DMS 273 (cell line): Measurements from ENCODE around the gene ST7L.
A peak's percentile ranks its signal among the peaks of the same experiment; 100 is the strongest.

Source experiments
- DNase-seq: peaks from one replicate; lab custom pipeline; 2025; ENCODE audit not compliant: unreplicated experiment; lab: John Stamatoyannopoulos, UW

The ST7L gene

DNA sequence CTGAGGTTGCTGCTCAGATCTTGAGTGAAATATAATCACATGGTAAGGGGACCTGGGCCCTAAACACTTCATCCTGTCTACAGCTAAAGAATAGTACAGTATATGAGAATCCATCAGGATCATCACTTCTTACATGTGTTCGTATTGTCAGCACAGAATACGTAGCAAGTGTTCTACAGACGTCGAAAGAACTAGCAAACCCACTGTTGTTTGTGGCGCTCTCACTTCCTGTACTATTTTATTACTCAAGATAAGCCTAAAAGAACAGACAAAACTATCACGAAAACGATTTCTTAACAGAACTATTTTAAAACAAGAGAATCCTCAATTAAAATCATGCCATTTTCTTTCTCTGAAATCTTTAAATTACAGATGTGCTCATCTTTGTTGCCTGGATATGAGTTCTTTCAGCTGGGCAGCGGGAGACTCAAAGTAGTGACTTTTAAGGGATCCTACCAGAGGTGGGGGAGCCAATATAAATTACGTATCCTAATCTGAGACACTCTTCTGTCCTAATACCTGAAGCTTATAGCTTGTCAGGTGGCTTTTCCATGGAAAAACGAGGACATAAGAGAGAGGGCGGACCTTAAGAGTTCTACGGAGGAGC lies 724 bp downstream of the ST7L start:
- peak; percentile 46 for DNase-seq

DNA sequence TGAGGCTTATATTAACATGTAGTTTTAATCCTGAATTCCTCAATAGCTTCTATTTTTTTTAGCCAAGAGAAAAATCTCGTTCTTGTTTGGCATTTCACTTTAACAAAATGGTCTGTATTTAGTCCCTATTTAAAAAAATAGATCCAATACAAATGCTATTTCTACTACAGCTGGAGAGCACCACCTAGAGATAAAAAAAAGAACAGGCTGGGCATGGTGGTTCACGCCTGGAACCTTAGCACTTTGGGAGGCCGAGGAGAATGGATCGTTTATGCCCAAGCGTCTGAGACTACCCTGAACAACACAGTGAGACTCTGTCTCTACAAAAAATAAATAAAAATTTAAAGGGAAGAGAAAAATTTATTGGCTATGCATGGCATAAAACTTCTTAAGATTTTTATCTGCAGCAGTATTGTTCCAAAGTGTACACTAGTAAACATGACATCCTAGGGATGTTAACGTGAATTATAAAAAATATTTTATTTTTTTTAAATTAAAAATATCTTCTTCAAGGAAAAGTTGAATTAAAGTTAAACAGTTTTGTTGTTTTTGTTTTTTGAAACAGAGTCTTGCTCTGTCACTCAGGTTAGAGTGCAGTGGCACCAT lies 4.4 kb downstream of the ST7L start:
- DNase-seq = peak; percentile 58

DNA sequence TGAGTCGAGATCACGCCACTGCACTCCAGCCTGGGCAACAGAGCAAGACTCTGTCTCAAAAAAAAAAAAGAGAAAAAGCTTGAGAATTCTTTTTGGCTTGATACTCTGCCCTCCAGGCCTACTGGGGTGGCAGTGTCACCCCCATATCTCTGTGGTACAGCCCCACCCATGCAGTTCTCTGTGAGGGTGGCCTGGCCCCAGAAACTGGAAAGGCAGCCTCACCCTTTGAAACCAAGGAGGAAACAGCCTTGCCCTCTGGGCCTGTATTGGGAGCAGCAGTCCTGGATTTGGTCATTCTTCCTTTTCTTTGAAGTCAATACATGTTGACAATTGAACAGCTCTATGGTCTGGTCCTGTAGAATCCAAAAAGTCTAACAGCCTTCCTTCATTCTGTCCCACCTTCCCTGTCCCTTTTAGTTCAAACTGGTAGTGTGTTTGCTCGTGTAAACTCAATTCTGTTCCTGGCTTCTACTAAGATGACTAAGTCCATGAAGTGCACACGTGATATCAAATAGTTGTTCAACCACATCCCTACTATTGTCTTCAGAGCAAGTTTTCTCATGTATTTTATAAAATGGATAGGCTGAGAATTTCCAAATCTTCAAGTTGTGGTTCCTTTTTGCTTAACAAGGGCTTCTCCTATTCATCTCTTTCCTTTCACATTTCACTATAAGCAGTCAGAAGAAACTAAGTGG lies 13.2 kb downstream of the ST7L start:
- DNase-seq = no peak

DNA sequence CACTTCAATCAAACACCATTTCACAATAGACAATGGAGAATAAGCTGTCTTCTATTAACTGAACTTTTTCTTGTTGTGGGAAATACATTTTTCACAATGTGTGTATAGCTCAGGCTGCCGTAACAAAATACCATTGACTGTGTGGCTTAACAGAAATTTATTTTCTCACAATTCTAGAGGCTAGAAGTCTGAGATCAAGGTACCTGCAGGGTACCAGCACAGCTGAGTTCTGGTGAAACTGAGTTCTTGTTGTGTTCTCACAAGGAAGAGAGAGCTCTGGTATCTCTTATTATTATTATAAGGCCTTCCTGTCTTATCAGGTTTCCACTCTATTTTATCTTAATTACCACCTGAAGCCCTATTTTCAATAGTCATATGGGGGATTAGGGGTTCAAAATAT lies 15.4 kb downstream of the ST7L start:
- no peak for DNase-seq

DNA sequence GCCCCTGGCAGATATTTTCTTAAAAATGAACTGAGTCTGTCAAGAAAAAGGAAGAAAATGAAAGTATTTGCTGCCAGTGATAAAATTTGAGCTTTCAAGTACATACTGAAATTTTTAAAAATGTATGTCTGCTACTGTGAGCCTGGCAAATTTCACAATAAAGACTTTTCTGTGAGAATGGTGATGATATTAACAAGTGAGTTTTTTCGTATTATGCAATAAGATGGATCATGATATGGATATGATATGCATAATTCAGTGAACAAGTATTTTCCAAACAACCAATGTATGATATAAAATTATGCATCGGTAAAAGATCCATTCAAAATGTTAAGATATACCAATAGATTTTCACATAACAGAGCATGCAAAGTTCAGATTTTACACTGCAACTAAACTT lies 15.9 kb downstream of the ST7L start:
- DNase-seq = no peak

DNA sequence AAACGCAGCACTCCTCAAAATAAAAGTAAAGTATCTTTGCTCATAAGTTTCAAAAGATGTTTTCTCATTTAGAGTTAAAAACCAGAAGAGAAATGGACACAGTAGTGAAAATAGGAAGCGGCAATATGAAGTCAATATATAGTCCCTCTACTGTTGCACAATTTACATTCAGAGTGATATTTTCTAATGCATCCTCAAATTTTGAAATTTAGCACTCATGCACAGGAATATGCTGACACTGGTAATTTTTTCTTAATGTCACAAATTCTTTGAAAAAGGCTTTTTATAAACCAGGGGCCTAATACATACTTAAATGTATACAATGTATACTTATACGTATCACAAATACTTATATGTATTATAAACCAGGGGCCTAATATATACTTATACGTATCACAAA lies 19.5 kb downstream of the ST7L start:
- DNase-seq = no peak

DNA sequence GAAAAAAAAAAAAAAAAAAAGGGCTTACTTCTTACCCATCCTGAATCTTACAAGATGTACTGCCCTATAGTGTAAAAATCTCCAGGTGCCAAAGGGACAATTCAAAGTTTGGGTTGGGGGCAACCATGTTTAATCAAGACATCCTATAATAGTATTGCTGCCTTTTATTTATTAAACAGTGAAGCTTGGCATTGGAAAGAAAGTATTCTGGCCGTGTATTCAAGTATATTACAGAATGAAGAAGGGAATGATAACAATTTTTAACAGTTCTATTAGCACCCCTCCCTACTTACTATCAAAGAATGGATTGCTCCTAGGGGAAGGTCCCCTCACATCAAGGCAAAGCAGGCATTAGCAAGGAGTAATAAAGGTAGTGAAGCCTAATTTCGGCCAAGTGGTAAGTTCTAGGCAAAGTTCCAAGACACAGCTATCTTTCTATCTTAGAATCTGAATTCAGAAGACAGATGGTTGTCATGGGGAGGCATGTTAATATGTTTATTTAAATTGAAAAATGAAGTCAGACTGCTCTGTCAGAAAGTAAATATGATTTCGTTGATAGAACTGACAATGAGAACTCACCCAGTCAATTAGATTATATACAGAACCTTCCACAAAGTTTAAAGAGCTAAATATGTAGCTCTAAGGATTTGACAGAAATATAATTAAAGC lies 24.6 kb downstream of the ST7L start:
- DNase-seq = peak; percentile 82

DNA sequence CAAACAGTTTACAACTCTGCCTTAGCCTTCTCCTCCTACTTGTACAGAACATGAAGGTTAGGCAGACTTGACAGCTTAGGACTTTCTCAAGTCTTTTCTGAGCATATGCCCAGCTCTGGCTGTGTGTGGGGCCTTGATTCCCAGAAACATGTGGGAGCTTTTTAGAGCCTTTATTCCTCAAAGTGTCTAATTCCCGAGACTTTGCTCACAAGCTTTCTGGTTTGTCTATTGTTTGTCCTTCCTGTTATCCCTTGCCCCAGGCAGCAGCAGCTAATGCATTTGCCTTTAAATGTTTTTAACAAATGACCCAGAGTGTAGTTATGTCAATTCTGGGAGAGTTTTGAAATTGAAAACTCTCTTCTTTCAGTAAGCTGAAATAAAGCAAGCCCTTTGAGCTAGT lies 29.2 kb downstream of the ST7L start:
- DNase-seq = no peak

DNA sequence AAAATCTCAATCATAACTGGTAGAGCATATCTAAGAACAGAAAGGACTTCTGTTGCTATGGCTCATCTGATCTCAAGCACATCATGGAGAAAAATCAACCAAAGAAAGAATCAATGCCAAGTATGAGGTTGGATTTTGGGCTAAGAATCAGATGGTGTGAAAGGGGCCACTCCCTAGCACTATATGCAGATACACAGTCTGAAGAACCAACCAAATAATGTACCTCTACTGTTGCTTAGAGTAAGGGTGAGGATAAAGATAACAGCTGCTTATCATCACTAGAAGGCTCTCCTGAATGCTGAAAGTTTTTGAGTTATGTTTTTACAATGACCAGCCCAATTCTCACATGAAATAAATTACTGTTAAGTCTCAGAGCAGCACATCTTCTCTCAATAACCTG lies 35.6 kb downstream of the ST7L start:
- DNase-seq = no peak

DNA sequence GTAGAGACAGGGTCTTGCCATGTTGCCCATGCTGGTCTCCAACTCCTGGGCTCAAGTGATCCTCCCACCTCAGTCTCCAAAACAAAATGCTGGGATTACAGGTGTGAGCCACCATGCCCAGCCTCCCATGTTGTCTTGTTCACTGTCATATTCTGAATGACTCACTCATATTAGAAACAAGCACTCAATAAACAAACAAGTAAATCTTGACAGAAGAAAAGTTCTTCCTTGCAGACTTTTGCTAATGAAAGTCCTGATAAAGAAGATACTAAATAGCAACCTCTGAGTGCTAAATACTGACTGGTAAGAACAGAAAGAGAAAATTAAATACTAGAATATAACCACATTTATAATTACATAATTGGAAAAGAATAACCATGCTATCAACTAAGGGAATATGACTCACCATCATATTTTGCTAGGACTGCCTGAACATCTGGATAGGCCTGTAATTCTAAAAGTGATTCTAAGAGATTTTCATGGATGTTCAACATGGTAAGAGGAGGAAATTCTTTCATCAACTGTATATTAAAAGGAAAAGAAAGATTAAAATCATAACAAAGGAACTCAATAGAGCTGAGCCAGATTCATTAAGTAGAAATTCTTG lies 37.3 kb downstream of the ST7L start:
- no peak for DNase-seq

DNA sequence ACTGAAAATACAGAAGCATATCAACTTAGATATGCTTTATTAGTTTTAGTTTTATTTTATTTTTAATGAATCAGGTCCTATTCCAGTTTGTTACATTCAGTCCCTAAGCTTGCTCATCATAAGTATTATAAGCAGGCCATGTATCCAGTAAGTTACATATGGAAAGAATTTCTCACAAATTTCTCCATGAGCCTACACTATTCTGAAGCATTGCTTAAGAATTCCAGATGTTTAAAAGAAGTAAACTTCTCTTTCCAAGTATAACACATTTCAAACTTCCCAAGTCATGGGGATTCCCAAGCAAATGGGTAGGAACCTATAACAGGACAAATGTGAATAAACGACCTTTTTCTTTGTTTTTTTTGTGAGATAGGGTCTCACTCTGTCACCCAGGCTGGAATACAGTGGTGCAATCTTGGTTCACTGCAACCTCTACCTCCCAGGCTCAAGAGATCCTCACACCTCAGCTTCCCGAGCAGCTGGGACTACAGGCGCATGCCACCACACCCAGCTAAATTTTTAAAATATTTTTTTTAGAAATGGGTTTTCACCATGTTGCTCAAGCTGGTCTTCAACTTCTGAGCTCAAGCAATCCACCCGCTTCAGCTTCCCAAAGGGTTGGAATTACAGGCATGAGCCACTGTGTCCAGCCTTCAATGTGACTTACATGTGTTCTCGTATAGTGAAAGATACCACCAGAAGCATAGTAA lies 39.0 kb downstream of the ST7L start:
- no peak for DNase-seq

DNA sequence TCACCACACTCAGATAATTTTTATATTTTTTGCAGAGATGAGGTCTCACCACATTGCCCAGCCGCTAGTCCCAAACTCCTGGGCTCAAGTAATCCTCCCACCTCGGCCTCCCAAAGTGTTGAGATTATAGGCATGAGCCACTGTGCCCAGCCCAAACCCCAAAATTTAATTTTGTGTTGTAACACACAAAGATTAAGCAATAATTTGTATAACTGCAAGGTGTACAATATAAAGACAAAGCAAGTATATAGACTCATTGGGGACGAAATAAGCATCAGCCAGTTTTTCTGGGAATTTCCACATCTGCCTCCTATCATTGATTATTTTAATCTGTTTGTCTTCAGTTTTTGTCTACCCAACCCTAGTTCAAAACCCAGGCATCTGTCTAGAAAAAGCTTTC lies 42.7 kb downstream of the ST7L start:
- no peak for DNase-seq

DNA sequence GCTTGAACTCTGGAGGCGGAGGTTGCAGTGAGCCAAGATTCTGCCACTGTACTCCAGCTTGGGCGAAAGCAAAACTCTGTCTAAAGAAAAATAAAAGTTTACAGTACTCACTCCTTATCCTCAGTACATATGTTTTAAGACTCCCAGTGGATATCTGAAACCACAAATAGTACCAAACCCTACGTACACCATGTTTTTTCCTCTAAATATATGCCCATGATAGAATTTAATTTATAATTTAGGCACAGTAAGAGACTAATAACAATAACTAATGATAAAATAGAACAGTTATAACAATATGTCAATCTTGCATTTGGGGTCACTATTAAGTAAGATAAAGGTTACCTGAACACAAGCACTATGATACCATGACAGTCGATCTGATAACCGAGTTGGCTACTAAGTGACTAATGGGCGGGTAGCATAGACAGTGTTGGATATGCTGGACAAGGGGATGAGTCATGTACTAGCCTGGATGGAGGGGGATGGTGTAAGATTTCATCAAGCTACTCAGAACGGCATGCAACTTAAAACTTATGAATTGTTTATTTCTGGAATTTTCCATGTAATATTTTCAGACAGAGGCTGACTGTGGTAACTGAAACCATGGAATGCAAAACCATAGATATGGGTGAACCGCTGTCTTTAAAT lies 43.7 kb downstream of the ST7L start:
- no peak for DNase-seq

DNA sequence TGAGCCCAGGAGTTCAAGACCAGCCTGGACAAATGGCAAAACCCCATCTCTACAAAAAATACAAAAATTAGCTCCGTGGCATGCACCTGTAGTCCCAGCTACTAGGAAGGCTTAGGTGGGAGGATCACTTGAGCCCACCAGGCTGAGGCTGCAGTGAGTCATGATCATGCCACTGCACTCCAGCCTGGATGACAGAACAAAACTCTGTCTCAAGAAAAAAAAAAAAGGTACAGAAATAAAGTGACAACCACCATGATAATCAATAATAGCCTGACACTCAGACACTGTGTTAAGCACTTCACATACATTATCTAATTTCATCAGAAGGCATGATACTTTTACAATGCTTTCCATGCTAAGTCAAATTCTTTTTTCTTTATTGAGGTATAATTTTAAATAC lies 53.1 kb downstream of the ST7L start:
- no peak for DNase-seq

DNA sequence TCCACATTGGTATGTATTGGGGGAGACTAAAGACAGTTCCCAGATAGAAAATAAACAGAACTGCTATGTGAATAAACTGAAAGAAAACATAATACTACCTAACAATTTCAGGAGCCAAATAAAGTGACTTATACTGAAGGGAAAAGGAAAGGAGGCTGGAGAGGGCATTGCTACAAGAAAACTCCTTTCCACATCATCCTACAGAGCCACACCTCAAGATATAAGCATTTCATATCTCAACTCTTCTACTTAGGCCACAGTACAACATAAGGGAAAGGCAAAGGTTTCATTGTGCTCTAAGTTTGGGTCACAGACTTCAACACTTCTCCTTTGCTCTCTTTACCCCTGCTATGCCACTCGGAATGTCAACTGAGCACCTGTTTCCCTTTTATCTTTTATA lies 54.9 kb downstream of the ST7L start:
- no peak for DNase-seq

DNA sequence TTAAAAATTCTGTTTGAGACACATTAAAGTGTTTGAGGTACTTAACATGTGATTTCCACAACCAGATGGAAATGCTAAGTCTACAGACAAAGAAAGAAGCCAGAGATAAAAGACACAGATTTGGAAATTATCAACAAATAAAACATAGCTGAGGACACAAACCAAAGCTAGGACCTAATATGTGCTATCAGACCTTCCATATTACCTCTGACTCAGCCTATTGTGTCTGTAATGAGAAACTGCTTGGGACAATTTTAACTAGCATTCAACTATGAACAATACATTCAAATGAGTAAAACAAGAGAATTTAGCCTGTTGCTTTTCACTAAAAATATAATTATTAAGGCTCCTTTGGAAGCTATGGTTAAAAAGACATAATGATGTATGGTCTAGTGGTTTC lies 55.6 kb downstream of the ST7L start:
- no peak for DNase-seq

DNA sequence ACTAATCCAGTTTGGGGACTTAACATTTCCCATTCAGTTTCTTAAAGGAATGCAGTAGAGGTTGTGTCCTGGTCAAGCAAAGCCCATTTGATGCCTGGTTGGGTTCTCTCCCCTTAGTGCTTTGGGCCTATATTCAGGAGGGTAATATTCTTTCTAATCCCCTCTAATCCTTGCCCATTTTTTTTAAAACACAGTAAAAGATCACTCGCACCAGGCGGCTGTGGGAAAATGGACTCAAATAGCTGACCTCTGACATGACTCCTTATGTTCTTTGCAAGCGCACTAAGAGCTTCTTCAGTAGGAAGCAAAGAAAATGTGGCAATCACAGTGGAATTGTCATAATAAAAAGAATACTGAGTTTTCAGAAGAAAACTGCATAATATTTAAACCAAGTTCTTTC lies 60.3 kb downstream of the ST7L start:
- no peak for DNase-seq

DNA sequence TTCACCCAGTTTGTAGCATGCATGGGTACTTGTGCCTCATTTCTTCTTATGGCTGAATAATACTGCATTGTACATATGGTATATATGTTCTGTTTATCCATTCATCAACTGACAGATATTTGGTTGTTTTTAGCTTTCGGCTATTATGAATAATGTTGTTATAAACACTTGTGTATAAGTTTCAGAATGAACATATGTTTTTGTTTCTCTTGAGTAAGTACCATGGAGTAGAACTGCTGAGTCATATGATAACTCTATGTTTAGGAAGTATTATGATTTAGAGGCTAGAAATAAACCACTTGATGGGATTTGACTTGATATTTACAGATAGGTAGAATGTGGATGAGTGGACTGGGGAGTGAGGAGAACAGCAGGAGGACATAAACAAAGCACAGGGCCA lies 61.6 kb downstream of the ST7L start:
- DNase-seq = no peak

DNA sequence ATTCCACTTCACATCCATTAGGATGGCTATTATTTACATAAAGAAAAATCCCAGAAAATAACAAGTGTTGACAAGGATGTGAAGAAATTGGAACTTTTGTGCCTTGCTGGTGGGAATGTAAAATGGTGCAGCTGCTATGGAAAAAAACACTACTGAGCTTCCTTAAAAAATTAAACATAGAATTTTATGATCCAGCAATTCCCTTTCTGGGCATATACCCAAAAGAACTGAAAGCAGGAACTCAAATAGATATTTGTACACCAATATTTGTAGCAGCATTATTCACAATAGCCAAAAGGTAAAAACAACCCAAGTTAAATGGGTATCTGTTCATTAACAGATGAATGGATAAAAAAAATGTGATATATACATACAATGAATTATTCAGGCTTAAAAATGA lies 64.5 kb downstream of the ST7L start:
- no peak for DNase-seq

DNA sequence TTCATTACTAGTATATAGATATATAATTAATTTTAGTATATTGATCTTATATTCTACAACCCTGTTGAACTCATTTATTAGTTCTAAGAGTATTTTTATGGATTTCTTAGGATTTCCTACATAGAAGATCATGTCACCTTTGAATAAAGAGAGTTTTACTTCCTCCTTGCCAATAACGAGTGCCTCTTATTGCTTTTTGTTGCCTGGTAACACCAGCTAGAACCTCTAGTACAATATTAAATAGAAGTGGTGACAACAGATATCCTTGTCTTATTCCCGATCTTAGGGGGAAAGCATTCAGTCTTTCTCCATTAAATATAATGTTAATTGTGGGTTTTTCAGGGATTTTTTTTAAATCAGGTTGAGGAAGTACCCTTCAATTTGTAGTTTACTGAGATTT lies 69.4 kb downstream of the ST7L start:
- DNase-seq = no peak

DNA sequence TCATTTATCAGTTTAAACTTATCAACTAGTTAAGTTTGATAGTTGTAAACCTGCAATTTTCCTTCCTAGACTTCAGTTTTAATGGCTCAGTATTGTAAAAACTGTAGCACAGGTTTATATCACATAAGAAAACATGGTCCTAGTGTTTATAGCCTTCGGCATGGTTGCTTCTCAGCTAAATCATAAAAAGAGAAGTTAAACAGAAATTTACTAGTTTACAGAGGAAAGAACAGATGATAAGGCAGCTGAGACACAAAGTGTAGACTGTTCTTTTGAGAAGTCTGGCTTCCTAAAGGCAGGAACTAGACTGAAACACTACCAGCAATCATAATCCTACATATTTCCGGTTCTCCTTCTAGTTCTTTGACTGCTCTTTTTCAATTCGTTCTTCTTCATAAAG lies 70.4 kb downstream of the ST7L start:
- DNase-seq = no peak
